Measurements from ENCODE around the gene C16orf54. TPM values are rescaled to one million over a fixed set of nuclear protein-coding genes. Genes with fewer than 3 reads are reported as not detected.
"Not testable (repeated sequence)": the region's sequence is repeated elsewhere in the genome, so short reads cannot be mapped to it uniquely, and the experiment has no call there.

C16orf54 gene
- total RNA-seq, 2 experiments from 2014 or later = 22.2 to 22.4 TPM

- TF ChIP-seq CTCF (IDR thresholded peaks at IDR 0.05) = no peak
- no peak within 1 kb of the TSS for H3K4me3 Mint-ChIP-seq
- CTCF ChIA-PET = interaction anchor here (1.0 to 1.5 kb wide), 5 partner anchors 10 to 77 kb away, joined by 3 to 4 read pairs (median 3); partner anchors contain the start of gene KIF22
- no peak within 1 kb of the TSS for H3K27ac Mint-ChIP-seq
- H3K36me3 Mint-ChIP-seq (ENCODE audit: low read depth) = no peaks in the 10 kb centered on the region
- no peaks in the 10 kb centered on the region for H3K9me3 Mint-ChIP-seq
- DNase-seq (no peak), ATAC-seq (no peak)
- intact Hi-C loops (cut with micrococcal nuclease) = no loop called here
- POLR2A ChIA-PET = no interaction called here
- peaks cover 10% of the 10 kb centered on the region for H3K4me1 Mint-ChIP-seq (ENCODE audit: low read depth)
- H3K27me3 Mint-ChIP-seq = no peaks in the 10 kb centered on the region
Observed at GRCh38 chr16:29777576-29778350, 32.0 kb upstream of the C16orf54 start, which contains the start of gene ZG16. Gene ZG16 (plus strand): TSS chr16:29778256. CDS start chr16:29779267, 1,011 bp downstream.

- Mint-ChIP-seq H3K4me1 (ENCODE audit: low read depth) (peaks cover 14% of the 10 kb centered on the region), H3K9me3 (no peaks in the 10 kb centered on the region), H3K27ac (no peak overlapping the region), H3K27me3 (no peaks in the 10 kb centered on the region), H3K4me3 (no peak overlapping the region), H3K36me3 (ENCODE audit: low read depth) (no peaks in the 10 kb centered on the region)
- CTCF ChIA-PET = interaction anchor here (1.3 kb wide), 1 partner anchor 9 kb away, joined by 4 read pairs; no protein-coding TSS in a partner anchor
- intact Hi-C loops (cut with micrococcal nuclease) = no loop called here
- ATAC-seq (peak; percentile 30), DNase-seq (no peak)
- POLR2A ChIA-PET = interaction anchor here (0.6 kb wide), 1 partner anchor 14 kb away, joined by 3 read pairs; the partner anchor contains the start of gene KIF22
- TF ChIP-seq CTCF (IDR thresholded peaks at IDR 0.05) = no peak
Observed at GRCh38 chr16:29775742-29776408, 30.1 kb upstream of the C16orf54 start.

- no peak overlapping the region for H3K27ac Mint-ChIP-seq
- DNase-seq (no peak), ATAC-seq (no peak)
- ChIA-PET CTCF (interaction anchor here (1.4 to 2.8 kb wide), 2 partner anchors 10 to 74 kb away, joined by 4 to 10 read pairs; no protein-coding TSS in a partner anchor), POLR2A (no interaction called here)
- H3K9me3 Mint-ChIP-seq = no peaks in the 10 kb centered on the region
- H3K4me3 Mint-ChIP-seq = no peak overlapping the region
- TF ChIP-seq CTCF (IDR thresholded peaks at IDR 0.05) = no peak
- H3K36me3 Mint-ChIP-seq (ENCODE audit: low read depth) = no peaks in the 10 kb centered on the region
- intact Hi-C loops (cut with micrococcal nuclease) = no loop called here
- no peaks in the 10 kb centered on the region for H3K27me3 Mint-ChIP-seq
- H3K4me1 Mint-ChIP-seq (ENCODE audit: low read depth) = peaks cover 15% of the 10 kb centered on the region
Observed at GRCh38 chr16:29774730-29775129, 28.9 kb upstream of the C16orf54 start.

- DNase-seq; POLR2A ChIA-PET; H3K27ac Mint-ChIP-seq; H3K4me3 Mint-ChIP-seq; intact Hi-C loops (cut with micrococcal nuclease); H3K36me3 Mint-ChIP-seq (ENCODE audit: low read depth); H3K9me3 Mint-ChIP-seq; H3K27me3 Mint-ChIP-seq; ATAC-seq: not testable (repeated sequence)
- peaks cover 15% of the 10 kb centered on the region for H3K4me1 Mint-ChIP-seq (ENCODE audit: low read depth)
- CTCF ChIA-PET = interaction anchor here (1.4 to 2.8 kb wide), 2 partner anchors 12 to 81 kb away, joined by 3 to 10 read pairs; no protein-coding TSS in a partner anchor
Observed at GRCh38 chr16:29772330-29772729, 26.5 kb upstream of the C16orf54 start.

GRCh38 chr16:29770250-29770929 lies 24.6 kb upstream of the C16orf54 start:
- Mint-ChIP-seq H3K36me3 (ENCODE audit: low read depth) (no peaks in the 10 kb centered on the region), H3K9me3 (no peaks in the 10 kb centered on the region), H3K4me3 (no peak overlapping the region), H3K4me1 (ENCODE audit: low read depth) (peaks cover 12% of the 10 kb centered on the region), H3K27me3 (no peaks in the 10 kb centered on the region), H3K27ac (no peak overlapping the region)
- no peak for ATAC-seq
- no peak for TF ChIP-seq CTCF (IDR thresholded peaks at IDR 0.05)
- ChIA-PET POLR2A (interaction anchor here (1.4 kb wide), 1 partner anchor 24 kb away, joined by 3 read pairs; no protein-coding TSS in a partner anchor), CTCF (interaction anchor here (0.8 to 1.4 kb wide), 3 partner anchors 11 to 78 kb away, joined by 3 to 5 read pairs (median 3); no protein-coding TSS in a partner anchor)
- DNase-seq = no peak
- intact Hi-C loops (cut with micrococcal nuclease) = no loop called here
